ENCODE data around the gene PRR35. TPM values are rescaled to one million over a fixed set of nuclear protein-coding genes. Genes with fewer than 3 reads are reported as not detected.

PRR35 gene
- total RNA-seq, 6 experiments from 2014 or later: not detected

DNA sequence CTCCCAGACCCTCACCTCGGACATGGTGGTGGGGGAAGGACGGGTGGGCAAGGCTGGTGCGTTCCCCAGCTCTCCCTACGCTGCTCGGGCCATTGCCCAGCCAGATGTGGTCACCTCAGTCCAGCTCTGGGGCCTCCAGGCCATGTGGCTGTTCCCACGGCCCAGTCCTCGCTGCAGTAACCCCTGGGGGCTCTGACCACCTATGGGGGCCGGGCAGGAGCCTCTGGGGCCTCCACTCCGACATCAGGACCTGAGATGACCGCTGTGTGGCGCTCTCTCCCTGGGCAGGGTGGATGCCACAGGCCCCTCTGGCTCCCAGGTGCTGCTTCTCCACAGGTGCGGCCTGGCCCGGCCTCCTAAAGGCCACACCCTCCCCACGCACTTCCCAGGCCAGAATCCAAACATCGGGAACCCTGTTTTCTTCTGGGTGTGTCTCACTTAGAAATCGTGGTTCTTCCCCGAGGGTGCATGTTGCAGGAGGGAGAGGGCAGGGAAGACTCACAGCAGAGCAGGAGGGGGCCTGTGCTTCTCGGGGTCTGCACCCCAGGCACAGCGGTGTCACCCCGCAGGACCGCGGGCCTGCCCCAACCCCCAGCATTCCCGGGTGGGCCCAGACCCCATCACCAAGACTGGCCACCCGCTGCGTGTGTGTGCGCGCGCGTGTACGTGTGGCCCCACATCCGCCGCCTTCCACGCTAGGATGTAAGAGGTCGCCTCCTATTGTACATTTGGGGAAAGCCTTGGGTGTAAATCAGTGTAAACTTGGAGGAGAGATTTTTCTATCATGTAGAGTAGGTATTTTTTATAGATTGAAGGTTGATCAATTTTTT lies 38.6 kb upstream of the PRR35 start:
- TF ChIP-seq, protein P1, sequence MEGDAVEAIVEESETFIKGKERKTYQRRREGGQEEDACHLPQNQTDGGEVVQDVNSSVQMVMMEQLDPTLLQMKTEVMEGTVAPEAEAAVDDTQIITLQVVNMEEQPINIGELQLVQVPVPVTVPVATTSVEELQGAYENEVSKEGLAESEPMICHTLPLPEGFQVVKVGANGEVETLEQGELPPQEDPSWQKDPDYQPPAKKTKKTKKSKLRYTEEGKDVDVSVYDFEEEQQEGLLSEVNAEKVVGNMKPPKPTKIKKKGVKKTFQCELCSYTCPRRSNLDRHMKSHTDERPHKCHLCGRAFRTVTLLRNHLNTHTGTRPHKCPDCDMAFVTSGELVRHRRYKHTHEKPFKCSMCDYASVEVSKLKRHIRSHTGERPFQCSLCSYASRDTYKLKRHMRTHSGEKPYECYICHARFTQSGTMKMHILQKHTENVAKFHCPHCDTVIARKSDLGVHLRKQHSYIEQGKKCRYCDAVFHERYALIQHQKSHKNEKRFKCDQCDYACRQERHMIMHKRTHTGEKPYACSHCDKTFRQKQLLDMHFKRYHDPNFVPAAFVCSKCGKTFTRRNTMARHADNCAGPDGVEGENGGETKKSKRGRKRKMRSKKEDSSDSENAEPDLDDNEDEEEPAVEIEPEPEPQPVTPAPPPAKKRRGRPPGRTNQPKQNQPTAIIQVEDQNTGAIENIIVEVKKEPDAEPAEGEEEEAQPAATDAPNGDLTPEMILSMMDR (IDR thresholded peaks at IDR 0.05): peak; percentile 33; the same call in 1 of the 2 replicates
- no peak overlapping the region for H3K27ac Mint-ChIP-seq
- no peak overlapping the region for H3K4me3 Mint-ChIP-seq
- peaks cover 8% of the 10 kb centered on the region for H3K27me3 Mint-ChIP-seq (ENCODE audit: insufficient read depth)
- H3K36me3 Mint-ChIP-seq (ENCODE audit: low read depth): peaks cover 5% of the 10 kb centered on the region
- H3K4me1 Mint-ChIP-seq (ENCODE audit: low read depth): peaks cover 15% of the 10 kb centered on the region
- H3K9me3 Mint-ChIP-seq: no peaks in the 10 kb centered on the region
- DNase-seq: no peak

DNA sequence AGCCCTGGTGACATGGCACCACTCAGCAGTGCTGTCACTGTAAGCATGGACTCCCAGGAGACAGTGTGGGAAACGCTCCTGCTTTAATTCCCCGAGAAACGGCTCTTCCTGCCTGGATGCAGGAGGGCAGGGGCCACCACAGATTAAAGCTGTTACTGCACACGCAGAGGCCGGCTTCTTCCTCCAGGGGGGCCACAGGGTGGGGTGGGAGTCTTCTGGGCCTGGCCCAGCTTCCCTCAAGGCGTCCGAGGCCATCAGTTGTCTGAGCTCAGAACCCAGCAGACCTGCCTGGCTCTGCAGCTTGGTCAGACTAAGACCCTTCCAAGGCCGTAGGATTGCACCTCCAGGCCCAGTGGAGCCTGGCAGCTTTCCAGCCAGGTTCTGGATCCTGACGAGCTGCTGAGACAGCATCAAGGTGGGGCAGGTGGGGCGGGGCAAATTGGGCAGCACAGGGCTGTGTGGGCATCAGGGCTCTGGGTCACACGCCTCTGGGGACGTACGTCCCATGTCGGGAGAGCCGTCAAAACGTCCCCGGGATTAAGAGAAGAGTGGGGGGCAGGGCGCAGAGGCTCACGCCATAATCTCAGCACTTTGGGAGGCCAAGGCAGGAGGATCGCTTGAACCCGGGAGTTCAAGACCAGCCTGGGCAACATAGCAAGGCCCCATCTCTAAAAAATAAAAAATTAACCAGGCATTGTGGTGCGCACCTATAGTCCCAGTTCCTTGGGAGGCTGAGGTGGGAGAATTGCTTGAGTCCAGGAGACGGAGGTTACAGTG lies 37.7 kb upstream of the PRR35 start:
- H3K36me3 Mint-ChIP-seq (ENCODE audit: low read depth): peaks cover 5% of the 10 kb centered on the region
- no peak overlapping the region; the same call in 1 of the 2 replicates for H3K27ac Mint-ChIP-seq
- TF ChIP-seq, protein P1 (IDR thresholded peaks at IDR 0.05): no peak
- no peak overlapping the region for H3K4me3 Mint-ChIP-seq
- peaks cover 17% of the 10 kb centered on the region for H3K4me1 Mint-ChIP-seq (ENCODE audit: low read depth)
- peaks cover 8% of the 10 kb centered on the region for H3K27me3 Mint-ChIP-seq (ENCODE audit: insufficient read depth)
- no peak for DNase-seq
- no peaks in the 10 kb centered on the region for H3K9me3 Mint-ChIP-seq

DNA sequence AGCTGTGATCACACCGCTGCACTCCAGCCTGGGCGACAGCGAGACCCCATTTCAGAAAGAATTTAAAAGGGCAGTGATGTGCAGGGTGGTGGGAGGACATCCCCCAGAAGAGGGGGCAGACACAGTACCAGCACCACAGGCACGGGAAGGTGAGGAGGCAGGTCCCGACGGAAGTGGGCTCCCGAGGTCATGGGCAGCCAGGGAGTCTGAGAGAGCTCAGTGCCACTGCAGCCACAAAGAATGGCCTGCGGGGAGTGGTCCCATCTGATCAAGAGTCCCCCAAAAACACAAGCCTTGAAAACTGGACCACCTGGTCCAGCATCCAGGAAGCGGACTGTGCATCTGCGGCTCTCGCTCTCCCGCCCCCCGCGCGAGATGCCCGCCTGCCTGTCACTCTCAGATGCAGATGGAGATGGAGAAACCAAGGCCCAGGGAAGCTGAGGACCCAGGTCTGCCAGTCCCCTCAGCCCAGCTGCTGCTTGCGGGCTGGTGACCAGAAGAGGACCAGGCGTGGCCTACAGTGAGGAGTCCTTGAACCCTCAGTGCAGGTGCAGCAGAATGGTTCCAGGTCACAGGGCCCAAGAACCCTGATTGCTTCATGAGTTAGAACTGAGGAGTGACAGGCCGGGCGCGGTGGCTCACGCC lies 37.0 kb upstream of the PRR35 start:
- Mint-ChIP-seq H3K9me3 (no peaks in the 10 kb centered on the region), H3K4me3 (no peak overlapping the region), H3K27ac (no peak overlapping the region; the same call in 1 of the 2 replicates), H3K4me1 (ENCODE audit: low read depth) (peaks cover 17% of the 10 kb centered on the region), H3K27me3 (ENCODE audit: insufficient read depth) (peaks cover 9% of the 10 kb centered on the region), H3K36me3 (ENCODE audit: low read depth) (peaks cover 5% of the 10 kb centered on the region)
- no peak for DNase-seq
- TF ChIP-seq, protein P1 (IDR thresholded peaks at IDR 0.05): no peak

DNA sequence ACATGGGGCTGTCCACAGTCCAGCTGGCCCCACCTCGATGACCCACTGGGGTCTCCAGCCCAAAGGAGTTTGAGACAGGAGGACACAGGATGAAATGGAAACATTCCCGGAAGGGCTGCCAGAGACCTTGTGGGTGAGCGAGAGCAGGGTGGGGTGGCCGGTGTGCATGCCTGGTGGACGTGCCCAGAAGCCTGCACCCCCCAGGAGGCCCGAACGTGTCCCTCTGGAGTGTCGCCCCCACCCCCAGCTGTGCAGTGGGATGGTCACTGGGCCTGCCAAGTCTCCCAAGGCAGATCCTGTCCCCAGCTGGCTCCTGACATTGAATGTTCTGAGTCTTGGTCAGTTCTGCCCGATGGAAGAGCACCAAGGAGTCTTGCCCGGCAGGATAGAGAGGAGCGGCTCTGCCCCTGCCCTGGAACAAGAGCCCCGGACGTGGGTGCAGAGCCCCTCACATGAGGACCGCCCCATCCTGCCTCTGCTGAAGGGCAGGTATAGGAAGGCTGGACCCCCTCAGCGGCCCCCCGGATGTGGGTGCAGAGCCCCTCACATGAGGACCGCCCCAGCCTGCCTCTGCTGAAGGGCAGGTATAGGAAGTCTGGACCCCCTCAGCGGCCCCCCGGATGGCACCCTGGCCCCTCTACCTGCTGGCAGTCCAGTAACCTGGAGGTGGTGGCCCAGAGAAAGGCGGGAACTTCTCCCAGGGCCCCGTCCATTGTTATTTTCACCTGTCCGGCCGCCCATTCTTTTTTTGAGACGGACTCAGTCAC lies 35.7 kb upstream of the PRR35 start:
- Mint-ChIP-seq H3K27me3 (ENCODE audit: insufficient read depth) (peaks cover 14% of the 10 kb centered on the region), H3K4me3 (no peak overlapping the region), H3K4me1 (ENCODE audit: low read depth) (peaks cover 28% of the 10 kb centered on the region), H3K27ac (no peak overlapping the region; the same call in 1 of the 2 replicates), H3K9me3 (no peaks in the 10 kb centered on the region), H3K36me3 (ENCODE audit: low read depth) (peaks cover 8% of the 10 kb centered on the region)
- TF ChIP-seq, protein P1 (IDR thresholded peaks at IDR 0.05): no peak
- DNase-seq: no peak

DNA sequence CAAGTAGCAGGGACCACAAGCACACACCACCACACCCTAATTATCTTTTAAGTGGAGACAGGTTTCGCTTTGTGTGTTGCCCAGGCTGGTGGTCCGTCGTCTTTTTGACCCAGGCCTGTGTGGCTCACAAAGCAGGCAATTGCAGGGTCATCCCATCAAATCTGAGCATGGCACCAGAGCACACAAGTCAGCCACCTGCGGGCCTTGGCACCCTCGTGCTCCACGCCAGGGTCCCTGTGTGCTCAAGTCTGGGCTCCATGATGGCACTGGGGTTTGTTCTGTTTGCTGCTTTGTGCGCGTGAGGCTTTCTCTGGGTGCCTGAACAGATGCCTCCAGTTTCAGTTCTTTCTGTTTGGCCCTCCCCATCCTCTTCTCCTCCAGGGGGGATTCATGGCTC lies 35.1 kb upstream of the PRR35 start:
- peak overlapping the region; percentile 91 for H3K4me3 Mint-ChIP-seq
- peaks cover 8% of the 10 kb centered on the region for H3K36me3 Mint-ChIP-seq (ENCODE audit: low read depth)
- peaks cover 14% of the 10 kb centered on the region for H3K27me3 Mint-ChIP-seq (ENCODE audit: insufficient read depth)
- TF ChIP-seq, protein P1 (IDR thresholded peaks at IDR 0.05): no peak
- no peak for DNase-seq
- H3K9me3 Mint-ChIP-seq: no peaks in the 10 kb centered on the region
- peaks cover 35% of the 10 kb centered on the region for H3K4me1 Mint-ChIP-seq (ENCODE audit: low read depth)
- peak overlapping the region; percentile 96 for H3K27ac Mint-ChIP-seq
